UCSD-AML1 (cell line): ENCODE data around the gene CFAP157.
"Not testable (repeated sequence)": the region's sequence is repeated elsewhere in the genome, so short reads cannot be mapped to it uniquely, and the experiment has no call there.

ENCODE experiments used
- DNase-seq: peaks from one replicate; lab custom pipeline; 2025; ENCODE audit not compliant: unreplicated experiment; lab: John Stamatoyannopoulos, UW

Gene CFAP157

GRCh38 chr9:127734747-127735529, 28.1 kb downstream of the CFAP157 start, which contains the start of gene TOR2A:
TSS of gene TOR2A (minus strand) at chr9:127735294. CDS start at chr9:127735270, 24 bp downstream.
- peak; percentile 98 for DNase-seq

- no peak for DNase-seq
These were observed 28.9 kb downstream of the CFAP157 start for GRCh38 chr9:127735530-127736185.

GRCh38 chr9:127738666-127739065, 31.9 kb downstream of the CFAP157 start:
- no peak for DNase-seq

- DNase-seq: no peak
These were observed 33.0 kb downstream of the CFAP157 start for GRCh38 chr9:127739614-127740330.

- DNase-seq: no peak
These were observed 35.1 kb downstream of the CFAP157 start for GRCh38 chr9:127741831-127742434.

- DNase-seq: no peak
These were observed 35.8 kb downstream of the CFAP157 start for GRCh38 chr9:127742435-127743088.

- no peak for DNase-seq
These were observed 37.8 kb downstream of the CFAP157 start for GRCh38 chr9:127744398-127745110.

- DNase-seq: no peak
These were observed 40.3 kb downstream of the CFAP157 start for GRCh38 chr9:127746959-127747569.

GRCh38 chr9:127749090-127749787, 42.5 kb downstream of the CFAP157 start:
- no peak for DNase-seq

- DNase-seq: no peak
These were observed 44.7 kb downstream of the CFAP157 start for GRCh38 chr9:127751269-127752054.

- no peak for DNase-seq
These were observed 46.4 kb downstream of the CFAP157 start for GRCh38 chr9:127753148-127753547.

- DNase-seq: no peak
These were observed 46.8 kb downstream of the CFAP157 start for GRCh38 chr9:127753622-127754021.

GRCh38 chr9:127754099-127755060, 47.6 kb downstream of the CFAP157 start:
- no peak for DNase-seq

GRCh38 chr9:127755061-127756060, 48.6 kb downstream of the CFAP157 start:
- DNase-seq: no peak

GRCh38 chr9:127756233-127756632, 49.4 kb downstream of the CFAP157 start:
- no peak for DNase-seq

- not testable (repeated sequence) for DNase-seq
These were observed 50.0 kb downstream of the CFAP157 start for GRCh38 chr9:127756776-127757175.
